Lung (tissue), 12 donors: ENCODE results near the gene SH3PXD2B. TPM values are rescaled to one million over a fixed set of nuclear protein-coding genes. Genes with fewer than 3 reads are reported as not detected.

Experiments used
- ATAC-seq: fragments of 200-7000 bp; cut with Tn5 transposase; one replicate; pipeline ENCODE4 v1.9.1; 2020; ENCODE audit warnings: moderate number of reproducible peaks; ENCODE audit not compliant: insufficient read depth, low FRiP score
- DNase-seq, 3 donors: peaks; one replicate each; pipeline ENCODE4 v3.0.0-alpha.2; 2013 to 2017
- H3K27ac ChIP-seq, 2 donors: one replicate each; pipeline ENCODE4 v1.5.1; 2013; ENCODE audit warnings: mild to moderate bottlenecking in 2 of 2, moderate library complexity in 2 of 2, control low read depth in 1 of 2, inconsistent platforms in 1 of 2, low read depth in 1 of 2, low read length in 1 of 2
- H3K27me3 ChIP-seq, 3 donors: one replicate each; pipeline ENCODE4 v1.5.1; 2013; ENCODE audit warnings: low read length in 2 of 3; ENCODE audit not compliant: control insufficient read depth in 3 of 3, insufficient read depth in 3 of 3
- H3K36me3 ChIP-seq, 4 donors: one replicate each; pipeline ENCODE4 v1.5.1; 2013; ENCODE audit warnings: low read length in 4 of 4, mild to moderate bottlenecking in 1 of 4, moderate library complexity in 1 of 4; ENCODE audit not compliant: control insufficient read depth in 4 of 4, insufficient read depth in 4 of 4
- H3K4me1 ChIP-seq, 5 donors: one replicate each; pipeline ENCODE4 v1.5.1; 2013; ENCODE audit warnings: low read length in 5 of 5, mild to moderate bottlenecking in 2 of 5, moderate library complexity in 1 of 5; ENCODE audit not compliant: control insufficient read depth in 5 of 5, insufficient read depth in 5 of 5
- H3K4me3 ChIP-seq: one replicate; pipeline ENCODE4 v1.5.1; 2013; ENCODE audit warnings: mild to moderate bottlenecking, control low read depth, moderate library complexity
- H3K9ac ChIP-seq, 2 donors: one replicate each; pipeline ENCODE4 v1.5.1; 2013; ENCODE audit warnings: low read length in 2 of 2, control low read depth in 1 of 2; ENCODE audit not compliant: insufficient read depth in 1 of 2
- H3K9me3 ChIP-seq, 4 donors: one replicate each; pipeline ENCODE4 v1.5.1; 2013; ENCODE audit warnings: low read length in 3 of 4, mild to moderate bottlenecking in 1 of 4, moderate library complexity in 1 of 4; ENCODE audit not compliant: control insufficient read depth in 4 of 4, insufficient read depth in 3 of 4
- CTCF ChIP-seq: IDR thresholded peaks from 2 replicates; pipeline ENCODE4 v1.5.1; 2012; ENCODE audit warnings: mild to moderate bottlenecking; ENCODE audit errors: control extremely low read depth, extremely low read depth
- WGBS, 2 donors: extraction: QIAGEN DNeasy Blood & Tissue Kit; methylation state at CpG; one replicate each; pipeline ENCODE4 v1.1.7; 2013; 5-methylcytosine and 5-hydroxymethylcytosine counted together
- polyA plus RNA-seq, 2 donors: library from polyadenylated mRNA; stranded (reverse); fragments of 200-250 nt; gene quantifications; one replicate each; pipeline ENCODE4 v1.2.1, GENCODE V29; 2013
- total RNA-seq, 2 donors: library from RNA; depleted of rRNA in 1 of 2; stranded (reverse); fragments of >200 nt in 1 of 2; gene quantifications; one replicate each; pipeline ENCODE4 v1.2.1, GENCODE V29; 2014 to 2021
- donor health status: control.
- donor health status: control.
- donor health status: Bipolar disorder and iron deficiency.
- donor health status: healthy.
- donor health status: DM: yes; HTN: yes; CAD: no.

SH3PXD2B gene
- total and polyA plus RNA-seq, 4 donors = 8.0 to 56.0 (median 21.4) TPM

DNA sequence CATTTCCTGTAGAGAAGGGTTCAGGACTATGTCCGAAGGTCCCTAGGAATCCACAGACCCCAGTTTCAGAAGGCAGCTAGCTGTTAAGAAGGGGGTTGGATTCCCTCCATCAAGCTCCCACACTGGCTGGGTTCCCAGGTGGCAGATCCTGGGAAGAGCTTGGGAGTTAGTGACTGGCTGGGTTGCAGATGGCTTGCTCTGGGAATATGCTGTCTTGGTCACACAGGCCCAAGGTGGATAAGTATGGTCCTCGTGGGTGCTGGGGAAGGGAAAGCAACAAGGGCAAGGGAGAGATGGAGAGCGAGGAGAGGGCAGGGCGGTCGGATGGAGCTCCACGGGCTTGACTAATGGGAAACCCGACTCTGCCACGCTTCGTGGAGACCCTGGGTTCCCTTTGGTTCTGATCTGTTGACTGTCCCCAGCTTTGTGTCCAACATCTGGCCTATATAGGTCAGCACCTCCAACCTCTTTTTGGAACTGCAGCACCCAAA is 17.4 kb downstream of the SH3PXD2B start:
- H3K27me3 ChIP-seq = no peaks in the 10 kb centered on the region
- peaks cover 0 to 33% (median 18%) of the 10 kb centered on the region in 5 donors for H3K4me1 ChIP-seq
- no peak overlapping the region for H3K9ac ChIP-seq
- H3K4me3 ChIP-seq = no peak overlapping the region
- peaks cover 0 to 3% (median 0%) of the 10 kb centered on the region in 4 donors for H3K36me3 ChIP-seq
- DNase-seq (peak in 2 of 3 donors; percentile 28 to 58), ATAC-seq (no peak)
- H3K9me3 ChIP-seq = no peaks in the 10 kb centered on the region
- H3K27ac ChIP-seq = peak overlapping the region in 1 of 2 donors; percentile 37
- WGBS, 2 donors = 81 to 84% methylated on average over 9 of the region's 9 CpGs
- TF ChIP-seq CTCF = no peak

- H3K36me3 ChIP-seq = peaks cover 0 to 3% (median 0%) of the 10 kb centered on the region in 4 donors
- no peaks in the 10 kb centered on the region for H3K27me3 ChIP-seq
- no peaks in the 10 kb centered on the region for H3K9me3 ChIP-seq
- 89 to 91% methylated on average over 12 of the region's 12 CpGs for WGBS, 2 donors
- no peak for ATAC-seq
- no peak overlapping the region for H3K4me3 ChIP-seq
- DNase-seq = no peak
- H3K4me1 ChIP-seq = peaks cover 0 to 31% (median 18%) of the 10 kb centered on the region in 5 donors
- no peak for TF ChIP-seq CTCF
- H3K9ac ChIP-seq = no peak overlapping the region
- no peak overlapping the region for H3K27ac ChIP-seq
Observed at GRCh38 chr5:172436078-172436878, 18.0 kb downstream of the SH3PXD2B start.

DNA sequence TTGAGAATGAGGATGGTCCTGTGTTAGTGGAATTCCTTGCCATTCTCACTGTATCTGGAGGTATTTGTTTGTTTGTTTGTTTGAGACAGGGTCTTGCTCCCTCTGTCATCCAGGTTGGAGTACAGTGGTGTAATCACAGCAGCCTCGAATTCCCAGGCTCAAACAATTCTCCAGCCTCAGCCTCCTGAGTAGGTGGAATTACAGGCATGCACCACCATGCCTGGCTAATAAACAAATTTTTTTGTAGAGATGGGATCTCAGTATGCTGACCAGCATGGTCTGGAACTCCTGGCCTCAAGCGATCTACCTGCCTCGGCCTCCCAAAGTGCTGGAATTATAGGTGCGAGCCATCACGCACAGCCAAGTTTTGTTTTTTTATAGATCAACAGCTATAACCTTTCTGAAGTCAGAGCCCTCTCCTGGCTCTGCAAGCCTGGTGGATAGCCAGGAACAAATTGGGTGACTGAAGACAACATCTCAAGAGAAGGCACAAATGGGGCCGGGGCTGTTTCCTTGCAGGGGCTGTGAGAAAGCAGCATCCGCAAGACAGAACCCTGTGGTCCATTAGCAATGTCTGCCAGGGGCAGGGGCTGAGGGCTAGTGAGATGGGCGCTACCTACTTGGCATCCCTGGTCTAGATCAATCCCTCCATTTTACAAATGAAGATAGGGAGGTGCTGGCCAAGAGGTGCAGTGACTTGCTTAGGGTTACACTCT is 18.8 kb downstream of the SH3PXD2B start:
- no peak for TF ChIP-seq CTCF
- Histone ChIP-seq H3K9me3 (no peaks in the 10 kb centered on the region), H3K27ac (no peak overlapping the region), H3K36me3 (peaks cover 0 to 3% (median 0%) of the 10 kb centered on the region in 4 donors), H3K4me3 (no peak overlapping the region), H3K27me3 (no peaks in the 10 kb centered on the region), H3K9ac (no peak overlapping the region), H3K4me1 (peaks cover 0 to 31% (median 21%) of the 10 kb centered on the region in 5 donors)
- 72 to 86% methylated on average over 8 of the region's 8 CpGs for WGBS, 2 donors
- ATAC-seq (no peak), DNase-seq (no peak)
